Peyer's patch (tissue), 4 donors: ENCODE results near the gene NRL. TPM values are rescaled to one million over a fixed set of nuclear protein-coding genes. Genes with fewer than 3 reads are reported as not detected.
A peak's percentile ranks its signal among the peaks of the same experiment; 100 is the strongest.

Experiments used
- DNase-seq, 3 donors: peaks; one replicate each; pipeline ENCODE4 v3.0.0-alpha.2; 2017 to 2019
- H3K27ac ChIP-seq, 4 donors: fragments of 200-600 bp; sonication (generic); one replicate each; pipeline ENCODE4 v1.5.1; 2016 to 2019
- H3K27me3 ChIP-seq, 2 donors: fragments of 200-600 bp; sonication (generic); one replicate each; pipeline ENCODE4 v1.5.1; 2019
- H3K36me3 ChIP-seq, 3 donors: fragments of 200-600 bp; sonication (generic); one replicate each; pipeline ENCODE4 v1.5.1; 2016 to 2019
- H3K4me1 ChIP-seq, 4 donors: fragments of 200-600 bp; sonication (generic); one replicate each; pipeline ENCODE4 v1.5.1; 2016 to 2019
- H3K4me3 ChIP-seq, 4 donors: fragments of 200-600 bp; sonication (generic); 1 replicate in 3 of 4; 2 replicates in 1 of 4; pipeline ENCODE4 v1.5.1; 2016 to 2019; ENCODE audit warnings: mild to moderate bottlenecking in 1 of 4
- H3K9me3 ChIP-seq, 4 donors: fragments of 200-600 bp; sonication (generic); one replicate each; pipeline ENCODE4 v1.5.1; 2016 to 2019; ENCODE audit warnings: mild to moderate bottlenecking in 1 of 4
- CTCF ChIP-seq, 6 experiments: fragments of 450-650 bp in 4 of 6; fragments of 200-600 bp in 2 of 6; sonication (generic) in 1 of 6; IDR thresholded peaks; one replicate each; pipeline ENCODE4 v1.5.1; 2017 to 2019; ENCODE audit warnings: antibody characterized with exemption in 6 of 6, mild to moderate bottlenecking in 3 of 6, moderate library complexity in 1 of 6
- POLR2A ChIP-seq, 2 donors: fragments of 450-650 bp; IDR thresholded peaks; one replicate each; pipeline ENCODE4 v1.5.1; 2017; ENCODE audit warnings: antibody characterized with exemption in 2 of 2, mild to moderate bottlenecking in 2 of 2, moderate library complexity in 2 of 2
- total RNA-seq, 4 donors: library from RNA; depleted of rRNA; stranded (reverse); fragments of >200 nt; gene quantifications; one replicate each; pipeline ENCODE4 v1.1.0, GENCODE V29; 2016

The NRL gene
- total RNA-seq, 4 donors from 2014 or later, result 4.6 to 14.2 (median 13.5) TPM; not detected in 1

DNA sequence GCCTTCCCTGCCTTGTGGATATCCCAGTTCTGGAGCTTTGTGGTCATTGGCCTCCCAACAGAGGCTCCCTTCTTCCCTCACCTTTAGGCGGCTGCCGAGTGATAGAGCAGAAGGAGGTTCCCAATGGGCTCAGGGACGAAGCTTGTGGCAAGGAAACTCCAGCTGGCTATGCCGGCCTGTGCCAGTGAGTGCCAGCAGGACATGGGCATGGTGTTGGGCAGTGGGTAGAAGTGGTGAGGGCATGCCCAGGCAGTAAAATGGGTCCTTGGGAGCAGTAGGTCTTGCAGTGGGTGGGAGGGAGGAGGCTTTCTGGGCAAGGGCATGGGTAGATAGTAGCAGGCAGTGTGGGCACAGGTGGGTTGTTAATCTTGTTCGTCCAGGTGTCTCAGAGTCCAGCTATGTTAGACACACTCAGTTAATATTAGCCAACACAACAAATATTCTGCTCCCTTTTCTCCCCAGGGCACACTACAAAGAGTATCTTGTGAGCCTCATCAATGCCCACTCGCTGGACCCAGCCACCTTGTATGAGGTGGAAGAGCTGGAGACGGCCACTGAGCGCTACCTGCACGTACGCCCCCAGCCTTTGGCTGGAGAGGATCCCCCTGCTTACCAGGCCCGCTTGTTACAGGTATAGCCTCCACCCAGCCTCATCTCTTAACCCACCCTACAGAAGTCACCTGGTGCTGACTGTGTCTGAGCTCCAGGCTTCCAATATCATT, 45.2 kb upstream of the NRL start:
- peaks cover 0 to 69% (median 7%) of the 10 kb centered on the region in 3 donors for H3K36me3 ChIP-seq
- H3K27ac ChIP-seq, result peak overlapping the region; percentile 91 to 96 (median 95)
- TF ChIP-seq POLR2A (IDR thresholded peaks at IDR 0.05) (no peak), CTCF (IDR thresholded peaks at IDR 0.05) (no peak)
- H3K4me1 ChIP-seq, result peaks cover 5 to 31% (median 15%) of the 10 kb centered on the region in 4 donors
- H3K9me3 ChIP-seq, result no peaks in the 10 kb centered on the region
- no peak overlapping the region for H3K4me3 ChIP-seq
- no peaks in the 10 kb centered on the region for H3K27me3 ChIP-seq
- peak in 1 of 3 donors; percentile 50 for DNase-seq

DNA sequence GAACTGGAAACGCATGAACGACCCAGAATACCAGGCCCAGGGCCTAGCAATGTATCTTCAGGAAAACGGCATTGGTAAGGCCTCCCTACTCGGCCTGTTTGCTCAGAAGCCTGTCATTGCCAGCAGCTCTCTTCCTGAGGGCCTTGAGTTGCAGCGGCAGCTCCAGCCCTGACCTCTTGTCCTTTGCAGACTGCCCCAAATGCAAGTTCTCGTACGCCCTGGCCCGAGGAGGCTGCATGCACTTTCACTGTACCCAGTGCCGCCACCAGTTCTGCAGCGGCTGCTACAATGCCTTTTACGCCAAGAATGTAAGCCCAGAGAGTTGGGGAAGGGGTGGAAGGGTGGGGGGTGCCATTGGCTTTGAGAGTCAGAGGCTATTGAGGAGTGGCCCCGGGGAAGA, 42.6 kb upstream of the NRL start:
- Histone ChIP-seq H3K4me1 (peaks cover 4 to 13% (median 8%) of the 10 kb centered on the region in 4 donors), H3K9me3 (no peaks in the 10 kb centered on the region), H3K27me3 (no peaks in the 10 kb centered on the region), H3K27ac (peak overlapping the region in 1 of 4 donors; percentile 17), H3K4me3 (no peak overlapping the region), H3K36me3 (peaks cover 0 to 68% (median 7%) of the 10 kb centered on the region in 3 donors)
- TF ChIP-seq POLR2A (IDR thresholded peaks at IDR 0.05) (no peak), CTCF (IDR thresholded peaks at IDR 0.05) (no peak)
- DNase-seq, result no peak

GRCh38 chr14:24156840-24157239, 42.1 kb upstream of the NRL start:
- no peak overlapping the region for H3K4me3 ChIP-seq
- H3K36me3 ChIP-seq, result peaks cover 0 to 73% (median 7%) of the 10 kb centered on the region in 3 donors
- DNase-seq, result no peak
- peaks cover 0 to 8% (median 6%) of the 10 kb centered on the region in 4 donors for H3K4me1 ChIP-seq
- no peaks in the 10 kb centered on the region for H3K27me3 ChIP-seq
- no peak for TF ChIP-seq POLR2A (IDR thresholded peaks at IDR 0.05)
- TF ChIP-seq CTCF (IDR thresholded peaks at IDR 0.05), result no peak
- no peaks in the 10 kb centered on the region for H3K9me3 ChIP-seq
- no peak overlapping the region for H3K27ac ChIP-seq

- no peak for DNase-seq
- no peak overlapping the region for H3K27ac ChIP-seq
- no peaks in the 10 kb centered on the region for H3K27me3 ChIP-seq
- TF ChIP-seq CTCF (IDR thresholded peaks at IDR 0.05), result no peak
- H3K36me3 ChIP-seq, result peaks cover 2 to 85% (median 7%) of the 10 kb centered on the region in 3 donors
- H3K4me3 ChIP-seq, result no peak overlapping the region
- H3K4me1 ChIP-seq, result no peaks in the 10 kb centered on the region
- no peaks in the 10 kb centered on the region for H3K9me3 ChIP-seq
These were observed 40.4 kb upstream of the NRL start for GRCh38 chr14:24155100-24155499.

GRCh38 chr14:24151404-24152080, 36.8 kb upstream of the NRL start:
- DNase-seq, result peak in 1 of 3 donors; percentile 39

More at GRCh38 chr14:24151404-24152080, 36.8 kb upstream of the NRL start:
- no peaks in the 10 kb centered on the region for H3K9me3 ChIP-seq
- no peak overlapping the region for H3K27ac ChIP-seq
- H3K27me3 ChIP-seq, result no peaks in the 10 kb centered on the region
- TF ChIP-seq POLR2A (IDR thresholded peaks at IDR 0.05) (no peak), CTCF (IDR thresholded peaks at IDR 0.05) (no peak)
- peaks cover 2 to 78% (median 5%) of the 10 kb centered on the region in 3 donors for H3K36me3 ChIP-seq
- H3K4me1 ChIP-seq, result peaks cover 0 to 12% (median 8%) of the 10 kb centered on the region in 4 donors
- H3K4me3 ChIP-seq, result no peak overlapping the region
